ENCODE data around the gene SYT9. TPM values are rescaled to one million over a fixed set of nuclear protein-coding genes. Genes with fewer than 3 reads are reported as not detected.
A peak's percentile ranks its signal among the peaks of the same experiment; 100 is the strongest.

SYT9 gene
- not detected for polyA plus RNA-seq (2012; ENCODE audit: low read depth, missing spikeins)

- TF ChIP-seq POLR2A (IDR thresholded peaks at IDR 0.05; ENCODE audit: low read depth, low read length), result no peak
- TF ChIP-seq POLR2AphosphoS5 (IDR thresholded peaks at IDR 0.05; ENCODE audit: low read depth, low read length), result no peak
- TF ChIP-seq PAX5 (IDR thresholded peaks at IDR 0.05; ENCODE audit: insufficient read depth, low read length, severe bottlenecking), result no peak
- TF ChIP-seq SPI1 (IDR thresholded peaks at IDR 0.05; ENCODE audit: low read depth, low read length), result no peak
- TF ChIP-seq TAF1 (IDR thresholded peaks at IDR 0.05; ENCODE audit: low read depth, low read length), result no peak
- TF ChIP-seq POU2F2 (IDR thresholded peaks at IDR 0.05; ENCODE audit: low read depth, low read length), result no peak
- FAIRE-seq (no peak), DNase-seq (ENCODE audit: insufficient read length, low spot score) (peak; percentile 50)
Observed at GRCh38 chr11:7251836-7252682, at the start of gene SYT9. Gene SYT9, plus strand, starts transcription at chr11:7251904. Its CDS starts 283 bp downstream, at chr11:7252187.

DNA sequence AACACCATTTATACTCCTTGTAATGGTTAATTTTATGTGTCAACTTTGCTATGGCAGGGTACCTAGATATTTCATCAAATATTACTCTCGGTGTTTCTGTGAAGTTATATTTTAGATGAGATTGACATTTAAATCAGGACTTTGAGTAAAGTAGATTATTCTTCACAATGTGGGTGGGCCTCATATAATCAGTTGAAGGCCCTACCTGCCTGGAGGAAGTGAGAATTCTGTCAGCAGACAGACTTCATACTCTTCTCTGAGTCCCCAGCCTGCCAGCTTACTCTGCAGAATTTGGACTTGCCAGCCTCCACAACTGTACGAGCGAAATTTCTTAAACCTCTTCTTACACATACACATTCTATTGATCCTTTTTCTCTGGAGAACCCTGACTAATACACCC, 49.3 kb upstream of the SYT9 start:
- no peak for FAIRE-seq
- no peak for TF ChIP-seq POLR2AphosphoS5 (IDR thresholded peaks at IDR 0.05; ENCODE audit: low read depth, low read length)
- TF ChIP-seq SPI1 (IDR thresholded peaks at IDR 0.05; ENCODE audit: low read depth, low read length), result no peak
- no peak for TF ChIP-seq TAF1 (IDR thresholded peaks at IDR 0.05; ENCODE audit: low read depth, low read length)
- no peak for TF ChIP-seq POU2F2 (IDR thresholded peaks at IDR 0.05; ENCODE audit: low read depth, low read length)
- TF ChIP-seq POLR2A (IDR thresholded peaks at IDR 0.05; ENCODE audit: low read depth, low read length), result no peak
- TF ChIP-seq PAX5 (IDR thresholded peaks at IDR 0.05; ENCODE audit: insufficient read depth, low read length, severe bottlenecking), result no peak
- DNase-seq (ENCODE audit: insufficient read length, low spot score), result no peak

DNA sequence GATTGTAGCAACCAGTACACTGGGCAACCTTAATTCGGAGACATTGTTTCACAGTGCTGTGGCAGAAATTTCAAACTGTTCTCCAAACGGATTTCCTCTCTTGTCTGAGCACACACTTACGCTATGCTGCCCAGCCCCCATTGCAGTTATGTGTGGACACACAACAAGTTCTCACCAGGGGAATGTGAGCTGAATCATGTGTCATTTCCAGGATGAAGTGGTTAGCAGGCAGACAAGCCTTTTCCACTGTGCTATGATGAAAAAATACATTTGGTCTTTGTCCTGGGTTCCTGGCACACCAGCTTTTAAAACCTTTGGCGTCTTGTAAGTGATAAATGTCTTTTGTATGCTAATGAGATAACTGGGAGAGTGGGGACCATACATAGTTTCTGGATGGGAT, 46.9 kb upstream of the SYT9 start:
- FAIRE-seq (no peak), DNase-seq (ENCODE audit: insufficient read length, low spot score) (no peak)
- TF ChIP-seq SPI1 (IDR thresholded peaks at IDR 0.05; ENCODE audit: low read depth, low read length) (no peak), POLR2AphosphoS5 (IDR thresholded peaks at IDR 0.05; ENCODE audit: low read depth, low read length) (no peak), PAX5 (IDR thresholded peaks at IDR 0.05; ENCODE audit: insufficient read depth, low read length, severe bottlenecking) (no peak), TAF1 (IDR thresholded peaks at IDR 0.05; ENCODE audit: low read depth, low read length) (no peak), POLR2A (IDR thresholded peaks at IDR 0.05; ENCODE audit: low read depth, low read length) (no peak)

DNA sequence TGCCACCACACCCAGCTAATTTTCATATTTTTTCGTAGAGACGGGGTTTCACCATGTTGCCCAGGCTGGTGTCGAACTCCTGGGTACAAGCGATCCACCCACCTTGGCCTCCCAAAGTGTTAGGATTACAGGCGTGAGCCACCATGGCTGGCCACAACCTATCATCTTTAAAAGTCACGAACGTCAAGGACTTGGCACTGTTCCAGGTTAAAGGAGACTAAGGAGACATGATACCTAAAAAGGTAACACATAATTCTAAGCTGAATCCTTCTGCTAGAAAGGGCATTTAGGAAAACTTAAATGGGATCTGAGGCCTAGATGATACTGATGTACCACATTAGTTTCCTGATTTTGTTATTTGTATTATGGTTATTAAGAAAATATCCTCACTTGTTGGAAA, 43.3 kb upstream of the SYT9 start:
- FAIRE-seq (no peak), DNase-seq (ENCODE audit: insufficient read length, low spot score) (no peak)
- TF ChIP-seq POU2F2 (IDR thresholded peaks at IDR 0.05; ENCODE audit: low read depth, low read length) (no peak), TAF1 (IDR thresholded peaks at IDR 0.05; ENCODE audit: low read depth, low read length) (no peak), POLR2A (IDR thresholded peaks at IDR 0.05; ENCODE audit: low read depth, low read length) (no peak), SPI1 (IDR thresholded peaks at IDR 0.05; ENCODE audit: low read depth, low read length) (no peak), POLR2AphosphoS5 (IDR thresholded peaks at IDR 0.05; ENCODE audit: low read depth, low read length) (no peak), PAX5 (IDR thresholded peaks at IDR 0.05; ENCODE audit: insufficient read depth, low read length, severe bottlenecking) (no peak)

- DNase-seq (ENCODE audit: insufficient read length, low spot score) (no peak), FAIRE-seq (no peak)
- TF ChIP-seq POLR2AphosphoS5 (IDR thresholded peaks at IDR 0.05; ENCODE audit: low read depth, low read length) (no peak), PAX5 (IDR thresholded peaks at IDR 0.05; ENCODE audit: insufficient read depth, low read length, severe bottlenecking) (no peak), POLR2A (IDR thresholded peaks at IDR 0.05; ENCODE audit: low read depth, low read length) (no peak), SPI1 (IDR thresholded peaks at IDR 0.05; ENCODE audit: low read depth, low read length) (no peak), POU2F2 (IDR thresholded peaks at IDR 0.05; ENCODE audit: low read depth, low read length) (no peak), TAF1 (IDR thresholded peaks at IDR 0.05; ENCODE audit: low read depth, low read length) (no peak)
Observed at GRCh38 chr11:7219491-7219890, 32.2 kb upstream of the SYT9 start.

- TF ChIP-seq POU2F2 (IDR thresholded peaks at IDR 0.05; ENCODE audit: low read depth, low read length) (no peak), POLR2A (IDR thresholded peaks at IDR 0.05; ENCODE audit: low read depth, low read length) (no peak), SPI1 (IDR thresholded peaks at IDR 0.05; ENCODE audit: low read depth, low read length) (no peak), POLR2AphosphoS5 (IDR thresholded peaks at IDR 0.05; ENCODE audit: low read depth, low read length) (no peak), PAX5 (IDR thresholded peaks at IDR 0.05; ENCODE audit: insufficient read depth, low read length, severe bottlenecking) (no peak), TAF1 (IDR thresholded peaks at IDR 0.05; ENCODE audit: low read depth, low read length) (no peak)
- FAIRE-seq (no peak), DNase-seq (ENCODE audit: insufficient read length, low spot score) (no peak)
Observed at GRCh38 chr11:7220636-7221035, 31.1 kb upstream of the SYT9 start.

GRCh38 chr11:7222619-7223018, 29.1 kb upstream of the SYT9 start:
- FAIRE-seq (no peak), DNase-seq (ENCODE audit: insufficient read length, low spot score) (no peak)
- TF ChIP-seq POLR2AphosphoS5 (IDR thresholded peaks at IDR 0.05; ENCODE audit: low read depth, low read length), result no peak
- TF ChIP-seq POU2F2 (IDR thresholded peaks at IDR 0.05; ENCODE audit: low read depth, low read length), result no peak
- TF ChIP-seq PAX5 (IDR thresholded peaks at IDR 0.05; ENCODE audit: insufficient read depth, low read length, severe bottlenecking), result no peak
- no peak for TF ChIP-seq TAF1 (IDR thresholded peaks at IDR 0.05; ENCODE audit: low read depth, low read length)
- TF ChIP-seq SPI1 (IDR thresholded peaks at IDR 0.05; ENCODE audit: low read depth, low read length), result no peak
- TF ChIP-seq POLR2A (IDR thresholded peaks at IDR 0.05; ENCODE audit: low read depth, low read length), result no peak

GRCh38 chr11:7239877-7240276, 11.8 kb upstream of the SYT9 start:
- no peak for DNase-seq (ENCODE audit: insufficient read length, low spot score)
- TF ChIP-seq PAX5 (IDR thresholded peaks at IDR 0.05; ENCODE audit: insufficient read depth, low read length, severe bottlenecking) (no peak), POLR2AphosphoS5 (IDR thresholded peaks at IDR 0.05; ENCODE audit: low read depth, low read length) (no peak), TAF1 (IDR thresholded peaks at IDR 0.05; ENCODE audit: low read depth, low read length) (no peak), POLR2A (IDR thresholded peaks at IDR 0.05; ENCODE audit: low read depth, low read length) (no peak), POU2F2 (IDR thresholded peaks at IDR 0.05; ENCODE audit: low read depth, low read length) (no peak), SPI1 (IDR thresholded peaks at IDR 0.05; ENCODE audit: low read depth, low read length) (no peak)
- no peak for FAIRE-seq

DNA sequence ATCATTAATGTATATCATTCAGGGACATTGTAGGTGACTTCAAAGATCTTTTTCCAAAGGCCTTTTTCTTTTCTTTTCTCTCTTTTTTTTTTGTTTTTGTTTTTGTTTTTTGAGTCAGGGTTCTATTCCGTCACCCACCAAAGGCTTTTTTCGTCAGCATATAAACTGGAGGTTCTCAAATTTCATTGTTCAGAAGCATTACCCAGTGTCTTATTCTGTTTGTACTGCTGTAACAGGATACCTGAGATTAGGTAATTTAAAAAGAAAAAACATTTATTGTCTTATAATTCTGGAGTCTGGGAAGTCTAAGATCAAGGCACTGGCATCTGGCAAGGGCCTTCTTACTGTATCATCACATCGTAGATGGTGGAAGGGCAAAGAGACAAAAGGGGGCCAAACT, 6.4 kb upstream of the SYT9 start:
- DNase-seq (ENCODE audit: insufficient read length, low spot score), result no peak
- TF ChIP-seq POLR2A (IDR thresholded peaks at IDR 0.05; ENCODE audit: low read depth, low read length), result no peak
- no peak for TF ChIP-seq SPI1 (IDR thresholded peaks at IDR 0.05; ENCODE audit: low read depth, low read length)
- no peak for TF ChIP-seq PAX5 (IDR thresholded peaks at IDR 0.05; ENCODE audit: insufficient read depth, low read length, severe bottlenecking)
- TF ChIP-seq POLR2AphosphoS5 (IDR thresholded peaks at IDR 0.05; ENCODE audit: low read depth, low read length), result no peak
- no peak for TF ChIP-seq POU2F2 (IDR thresholded peaks at IDR 0.05; ENCODE audit: low read depth, low read length)
- TF ChIP-seq TAF1 (IDR thresholded peaks at IDR 0.05; ENCODE audit: low read depth, low read length), result no peak
- FAIRE-seq, result no peak
